D341Med (cell line): ENCODE results near the gene NKX6-2.

Experiments
- DNase-seq: peaks from one replicate; pipeline ENCODE4 v3.0.0; 2012; ENCODE audit warnings: low spot score

Gene NKX6-2

GRCh38 chr10:132813001-132813401 lies 27.1 kb upstream of the NKX6-2 start:
- DNase-seq = no peak

GRCh38 chr10:132812520-132812919 lies 26.6 kb upstream of the NKX6-2 start:
- DNase-seq = no peak

GRCh38 chr10:132811891-132812481 lies 26.0 kb upstream of the NKX6-2 start:
- no peak for DNase-seq

- no peak for DNase-seq
These were observed 25.1 kb upstream of the NKX6-2 start for GRCh38 chr10:132810807-132811700.

GRCh38 chr10:132810141-132810806 lies 24.3 kb upstream of the NKX6-2 start:
- no peak for DNase-seq

- no peak for DNase-seq
These were observed 23.5 kb upstream of the NKX6-2 start for GRCh38 chr10:132809232-132810140.

- no peak for DNase-seq
These were observed 22.7 kb upstream of the NKX6-2 start for GRCh38 chr10:132808383-132809231.

GRCh38 chr10:132807621-132808049 lies 21.7 kb upstream of the NKX6-2 start:
- DNase-seq = no peak

- no peak for DNase-seq
These were observed 20.6 kb upstream of the NKX6-2 start for GRCh38 chr10:132806561-132807003.

GRCh38 chr10:132806110-132806509 lies 20.2 kb upstream of the NKX6-2 start:
- no peak for DNase-seq

GRCh38 chr10:132805599-132805998 lies 19.7 kb upstream of the NKX6-2 start:
- no peak for DNase-seq

GRCh38 chr10:132804785-132805426 lies 19.0 kb upstream of the NKX6-2 start:
- no peak for DNase-seq

GRCh38 chr10:132804287-132804686 lies 18.3 kb upstream of the NKX6-2 start:
- DNase-seq = no peak

- DNase-seq = no peak
These were observed 17.7 kb upstream of the NKX6-2 start for GRCh38 chr10:132803416-132804210.

- DNase-seq = no peak
These were observed 16.9 kb upstream of the NKX6-2 start for GRCh38 chr10:132802694-132803320.

GRCh38 chr10:132802048-132802447 lies 16.1 kb upstream of the NKX6-2 start:
- DNase-seq = no peak

GRCh38 chr10:132799865-132800264 lies 13.9 kb upstream of the NKX6-2 start:
- DNase-seq = no peak

GRCh38 chr10:132798876-132799275 lies 12.9 kb upstream of the NKX6-2 start:
- no peak for DNase-seq

GRCh38 chr10:132798403-132798802 lies 12.5 kb upstream of the NKX6-2 start:
- no peak for DNase-seq
